ENCODE measurements around the gene SLC15A3.

DNA sequence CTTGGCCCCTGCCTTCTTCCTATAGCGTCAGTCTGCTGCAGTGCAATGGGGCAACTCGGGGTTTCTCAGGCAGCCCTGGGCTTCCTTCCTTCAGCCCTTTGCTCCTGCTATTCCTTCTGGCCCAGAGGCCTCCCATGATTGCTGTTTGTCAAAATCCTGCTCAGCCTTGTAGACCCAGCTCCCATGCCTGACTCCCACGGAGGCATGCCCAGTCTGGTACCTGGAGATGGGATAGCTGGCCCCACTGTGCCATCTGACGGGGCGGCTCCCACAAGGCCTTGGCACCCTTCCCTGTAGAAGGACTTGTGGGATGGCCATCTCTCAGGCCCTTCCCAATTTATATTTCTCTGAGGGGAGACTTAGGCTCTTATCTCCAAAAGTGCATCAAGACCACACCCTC is 18.9 kb upstream of the SLC15A3 start:
- TF ChIP-seq, protein P1, sequence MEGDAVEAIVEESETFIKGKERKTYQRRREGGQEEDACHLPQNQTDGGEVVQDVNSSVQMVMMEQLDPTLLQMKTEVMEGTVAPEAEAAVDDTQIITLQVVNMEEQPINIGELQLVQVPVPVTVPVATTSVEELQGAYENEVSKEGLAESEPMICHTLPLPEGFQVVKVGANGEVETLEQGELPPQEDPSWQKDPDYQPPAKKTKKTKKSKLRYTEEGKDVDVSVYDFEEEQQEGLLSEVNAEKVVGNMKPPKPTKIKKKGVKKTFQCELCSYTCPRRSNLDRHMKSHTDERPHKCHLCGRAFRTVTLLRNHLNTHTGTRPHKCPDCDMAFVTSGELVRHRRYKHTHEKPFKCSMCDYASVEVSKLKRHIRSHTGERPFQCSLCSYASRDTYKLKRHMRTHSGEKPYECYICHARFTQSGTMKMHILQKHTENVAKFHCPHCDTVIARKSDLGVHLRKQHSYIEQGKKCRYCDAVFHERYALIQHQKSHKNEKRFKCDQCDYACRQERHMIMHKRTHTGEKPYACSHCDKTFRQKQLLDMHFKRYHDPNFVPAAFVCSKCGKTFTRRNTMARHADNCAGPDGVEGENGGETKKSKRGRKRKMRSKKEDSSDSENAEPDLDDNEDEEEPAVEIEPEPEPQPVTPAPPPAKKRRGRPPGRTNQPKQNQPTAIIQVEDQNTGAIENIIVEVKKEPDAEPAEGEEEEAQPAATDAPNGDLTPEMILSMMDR (IDR thresholded peaks at IDR 0.05) = no peak
- TF ChIP-seq POLR2A (IDR thresholded peaks at IDR 0.05) = no peak
